Stomach smooth muscle (tissue), 2 donors: ENCODE measurements around the gene WFDC1.

Experiments
- H3K27ac ChIP-seq: one replicate; pipeline ENCODE4 v1.7.0; 2013; ENCODE audit warnings: mild to moderate bottlenecking, low read length, inconsistent platforms
- H3K27me3 ChIP-seq, 2 donors: one replicate each; pipeline ENCODE4 v1.7.0; 2013; ENCODE audit warnings: low read length in 2 of 2; ENCODE audit not compliant: insufficient read depth in 2 of 2, control insufficient read depth in 1 of 2
- H3K36me3 ChIP-seq, 2 donors: one replicate each; pipeline ENCODE4 v1.7.0; 2013; ENCODE audit warnings: low read length in 2 of 2; ENCODE audit not compliant: control insufficient read depth in 2 of 2, insufficient read depth in 2 of 2
- H3K4me1 ChIP-seq: one replicate; pipeline ENCODE4 v1.7.0; 2013; ENCODE audit warnings: low read length; ENCODE audit not compliant: control insufficient read depth, insufficient read depth
- H3K4me3 ChIP-seq, 2 donors: one replicate each; pipeline ENCODE4 v1.7.0; 2013; ENCODE audit warnings: low read length in 2 of 2
- H3K9ac ChIP-seq, 2 donors: one replicate each; pipeline ENCODE4 v1.7.0; 2013; ENCODE audit warnings: low read length in 2 of 2, mild to moderate bottlenecking in 1 of 2
- H3K9me3 ChIP-seq, 2 donors: one replicate each; pipeline ENCODE4 v1.7.0; 2013; ENCODE audit warnings: low read length in 2 of 2; ENCODE audit not compliant: control insufficient read depth in 2 of 2
- donor health status: healthy.
- donor health status: Pancreatic carcinoma.

WFDC1 gene

GRCh38 chr16:84302111-84302954 lies 7.7 kb downstream of the WFDC1 start:
- Histone ChIP-seq H3K4me3 (peak overlapping the region in 1 of 2 donors; percentile 8), H3K36me3 (peaks cover 0 to 2% of the 10 kb centered on the region in 2 donors), H3K27me3 (peaks cover 0 to 5% of the 10 kb centered on the region in 2 donors), H3K9ac (peak overlapping the region in 1 of 2 donors; percentile 21), H3K4me1 (peaks cover 43% of the 10 kb centered on the region), H3K27ac (peak overlapping the region; percentile 70), H3K9me3 (no peaks in the 10 kb centered on the region)

GRCh38 chr16:84303023-84303422 lies 8.3 kb downstream of the WFDC1 start:
- H3K27ac ChIP-seq = peak overlapping the region; percentile 70
- H3K36me3 ChIP-seq = peaks cover 0 to 2% of the 10 kb centered on the region in 2 donors

GRCh38 chr16:84303516-84303915 lies 8.8 kb downstream of the WFDC1 start:
- Histone ChIP-seq H3K4me1 (peaks cover 38% of the 10 kb centered on the region), H3K9ac (no peak overlapping the region), H3K27me3 (peaks cover 0 to 5% of the 10 kb centered on the region in 2 donors), H3K27ac (peak overlapping the region; percentile 70), H3K9me3 (no peaks in the 10 kb centered on the region), H3K4me3 (no peak overlapping the region), H3K36me3 (peaks cover 0 to 2% of the 10 kb centered on the region in 2 donors)

More at GRCh38 chr16:84303023-84303422, 8.3 kb downstream of the WFDC1 start:
- Histone ChIP-seq H3K9me3 (no peaks in the 10 kb centered on the region), H3K4me3 (no peak overlapping the region), H3K4me1 (peaks cover 43% of the 10 kb centered on the region), H3K9ac (no peak overlapping the region), H3K27me3 (peaks cover 0 to 5% of the 10 kb centered on the region in 2 donors)

- Histone ChIP-seq H3K27me3 (peaks cover 0 to 11% of the 10 kb centered on the region in 2 donors), H3K4me1 (peaks cover 20% of the 10 kb centered on the region), H3K4me3 (no peak overlapping the region), H3K27ac (no peak overlapping the region), H3K36me3 (peaks cover 0 to 2% of the 10 kb centered on the region in 2 donors), H3K9me3 (no peaks in the 10 kb centered on the region), H3K9ac (no peak overlapping the region)
Measured at GRCh38 chr16:84306564-84306963, 11.9 kb downstream of the WFDC1 start.

GRCh38 chr16:84307209-84307954 lies 12.7 kb downstream of the WFDC1 start:
- H3K4me3 ChIP-seq = no peak overlapping the region
- peaks cover 0 to 14% of the 10 kb centered on the region in 2 donors for H3K27me3 ChIP-seq
- H3K9me3 ChIP-seq = no peaks in the 10 kb centered on the region
- no peak overlapping the region for H3K9ac ChIP-seq
- no peak overlapping the region for H3K27ac ChIP-seq
- peaks cover 15% of the 10 kb centered on the region for H3K4me1 ChIP-seq
- peaks cover 0 to 2% of the 10 kb centered on the region in 2 donors for H3K36me3 ChIP-seq

- Histone ChIP-seq H3K4me1 (peaks cover 7% of the 10 kb centered on the region), H3K36me3 (peaks cover 0 to 2% of the 10 kb centered on the region in 2 donors), H3K9me3 (no peaks in the 10 kb centered on the region), H3K27me3 (peaks cover 0 to 19% of the 10 kb centered on the region in 2 donors), H3K9ac (no peak overlapping the region), H3K4me3 (no peak overlapping the region), H3K27ac (no peak overlapping the region)
Measured at GRCh38 chr16:84308120-84308519, 13.4 kb downstream of the WFDC1 start.

GRCh38 chr16:84310642-84311041 lies 16.0 kb downstream of the WFDC1 start:
- Histone ChIP-seq H3K27ac (no peak overlapping the region), H3K4me1 (no peaks in the 10 kb centered on the region), H3K27me3 (peaks cover 6 to 19% of the 10 kb centered on the region in 2 donors), H3K4me3 (no peak overlapping the region), H3K9ac (no peak overlapping the region), H3K36me3 (no peaks in the 10 kb centered on the region), H3K9me3 (no peaks in the 10 kb centered on the region)

- H3K9ac ChIP-seq = no peak overlapping the region
- no peak overlapping the region for H3K27ac ChIP-seq
- H3K4me3 ChIP-seq = no peak overlapping the region
Measured at GRCh38 chr16:84312783-84313382, 18.2 kb downstream of the WFDC1 start.

GRCh38 chr16:84313921-84314320 lies 19.2 kb downstream of the WFDC1 start:
- H3K9ac ChIP-seq = no peak overlapping the region
- H3K4me1 ChIP-seq = no peaks in the 10 kb centered on the region
- peaks cover 6 to 16% of the 10 kb centered on the region in 2 donors for H3K27me3 ChIP-seq
- peaks cover 0 to 11% of the 10 kb centered on the region in 2 donors for H3K9me3 ChIP-seq
- no peaks in the 10 kb centered on the region for H3K36me3 ChIP-seq
- no peak overlapping the region for H3K27ac ChIP-seq
- H3K4me3 ChIP-seq = no peak overlapping the region

More at GRCh38 chr16:84312783-84313382, 18.2 kb downstream of the WFDC1 start:
- no peaks in the 10 kb centered on the region for H3K4me1 ChIP-seq
- peaks cover 6 to 16% of the 10 kb centered on the region in 2 donors for H3K27me3 ChIP-seq
- no peaks in the 10 kb centered on the region for H3K36me3 ChIP-seq
- peaks cover 0 to 3% of the 10 kb centered on the region in 2 donors for H3K9me3 ChIP-seq

- Histone ChIP-seq H3K36me3 (no peaks in the 10 kb centered on the region), H3K4me3 (no peak overlapping the region), H3K27me3 (peaks cover 6 to 16% of the 10 kb centered on the region in 2 donors), H3K4me1 (no peaks in the 10 kb centered on the region), H3K9me3 (peaks cover 0 to 11% of the 10 kb centered on the region in 2 donors), H3K27ac (no peak overlapping the region), H3K9ac (no peak overlapping the region)
Measured at GRCh38 chr16:84314373-84314772, 19.7 kb downstream of the WFDC1 start.
